Measurements from ENCODE around the gene S100A6. TPM values are rescaled to one million over a fixed set of nuclear protein-coding genes. Genes with fewer than 3 reads are reported as not detected.

Gene S100A6
- total RNA-seq, 1 donor from 2014 or later, result 1,022 TPM

- intact Hi-C loops (cut with DNase I), result no loop called here
- ATAC-seq, result no peak
- no peak for DNase-seq (ENCODE audit: low spot score)
These were observed 48.1 kb downstream of the S100A6 start for GRCh38 chr1:153487707-153488106.

- no peak for ATAC-seq
- intact Hi-C loops (cut with DNase I), result no loop called here
- no peak for DNase-seq (ENCODE audit: low spot score)
These were observed 49.9 kb downstream of the S100A6 start for GRCh38 chr1:153485863-153486262.

Other genes starting within 250 kb of the S100A6 start
- not detected for gene PGLYRP3, start 223.0 kb downstream of the S100A6 start, total RNA-seq
- not detected for gene PGLYRP4, start 187.2 kb downstream of the S100A6 start, total RNA-seq
- gene S100A9, start 178.1 kb downstream of the S100A6 start, total RNA-seq, result 225 TPM
- 15.3 TPM for gene S100A12, start 160.4 kb downstream of the S100A6 start, total RNA-seq
- 192 TPM for gene S100A8, start 144.9 kb downstream of the S100A6 start, total RNA-seq
- gene S100A7A, start 119.5 kb downstream of the S100A6 start, total RNA-seq, result not detected
- gene S100A7, start 75.3 kb downstream of the S100A6 start, total RNA-seq, result 0.85 TPM
- gene S100A5, start 4.9 kb upstream of the S100A6 start, total RNA-seq, result not detected
- gene S100A4, start 9.8 kb upstream of the S100A6 start, total RNA-seq, result 258 TPM
- gene S100A3, start 13.3 kb upstream of the S100A6 start, total RNA-seq, result not detected
- gene S100A2, start 29.9 kb upstream of the S100A6 start, total RNA-seq, result 3.5 TPM
- gene S100A16, start 77.1 kb upstream of the S100A6 start, total RNA-seq, result 58.4 TPM
- 0.49 TPM for gene S100A14, start 80.3 kb upstream of the S100A6 start, total RNA-seq
- gene S100A13, start 91.5 kb upstream of the S100A6 start, total RNA-seq, result 112 TPM
- 99.7 TPM for gene S100A1, start 92.4 kb upstream of the S100A6 start, total RNA-seq
- 66.3 TPM for gene CHTOP, start 98.1 kb upstream of the S100A6 start, total RNA-seq
- 30.2 TPM for gene SNAPIN, start 122.7 kb upstream of the S100A6 start, total RNA-seq
- 73.5 TPM for gene ILF2, start 135.0 kb upstream of the S100A6 start, total RNA-seq
- gene NPR1, start 142.7 kb upstream of the S100A6 start, total RNA-seq, result 34.1 TPM
- 72.4 TPM for gene INTS3, start 192.1 kb upstream of the S100A6 start, total RNA-seq
- gene SLC27A3, start 239.4 kb upstream of the S100A6 start, total RNA-seq, result 38.0 TPM